ENCODE results near the gene MSH6.

MSH6 gene

GRCh38 chr2:47783486-47784351 lies 774 bp downstream of the MSH6 start:
- peaks cover 0 to 3% (median 0%) of the 10 kb centered on the region in 4 experiments for H3K36me3 ChIP-seq (ENCODE audit: control insufficient read depth in 4 of 4, insufficient read depth in 4 of 4, low read length in 3 of 4)
- H3K9me3 ChIP-seq (ENCODE audit: control extremely low read depth in 1 of 5, control insufficient read depth in 4 of 5, insufficient read depth in 2 of 5, low read depth in 1 of 5, low read length in 4 of 5): no peaks in the 10 kb centered on the region
- peak overlapping the region; percentile 54 to 87 for H3K27ac ChIP-seq (ENCODE audit: insufficient read depth in 1 of 2, low read depth in 1 of 2, low read length in 2 of 2, poor library complexity in 1 of 2, severe bottlenecking in 2 of 2)
- peak overlapping the region; percentile 78 to 93 (median 86) for H3K4me3 ChIP-seq (ENCODE audit: control insufficient read depth in 1 of 7, extremely low read depth in 1 of 7, insufficient read depth in 4 of 7, low read depth in 2 of 7, low read length in 6 of 7)
- 0% methylated on average over 47 of the region's 71 CpGs for whole genome bisulfite sequencing (ENCODE audit: insufficient coverage)
- CTCF ChIA-PET: interaction anchor here (1.2 kb wide), 1 partner anchor 13 kb away, joined by 3 read pairs; no protein-coding TSS in a partner anchor
- no peaks in the 10 kb centered on the region for H3K27me3 ChIP-seq (replicated peaks in 2 of 5; ENCODE audit: control insufficient read depth in 4 of 5, insufficient read depth in 5 of 5, low read length in 4 of 5)
- H3K4me1 ChIP-seq (ENCODE audit: control extremely low read depth in 1 of 4, control insufficient read depth in 4 of 4, insufficient read depth in 4 of 4, low read length in 3 of 4): peaks cover 8 to 40% (median 29%) of the 10 kb centered on the region in 4 experiments
- POLR2A ChIA-PET: interaction anchor here (0.6 kb wide), 1 partner anchor 268 kb away, joined by 3 read pairs; no protein-coding TSS in a partner anchor
- peak; percentile 87 to 94 (median 91) for DNase-seq

GRCh38 chr2:47784352-47784851 lies 1.5 kb downstream of the MSH6 start:
- no peaks in the 10 kb centered on the region for H3K27me3 ChIP-seq (replicated peaks in 2 of 5; ENCODE audit: control insufficient read depth in 4 of 5, insufficient read depth in 5 of 5, low read length in 4 of 5)
- DNase-seq: no peak
- ChIA-PET CTCF (no interaction called here), POLR2A (no interaction called here)
- H3K4me3 ChIP-seq (ENCODE audit: control insufficient read depth in 1 of 7, extremely low read depth in 1 of 7, insufficient read depth in 4 of 7, low read depth in 2 of 7, low read length in 6 of 7): peak overlapping the region; percentile 28 to 93 (median 79)
- H3K4me1 ChIP-seq (ENCODE audit: control extremely low read depth in 1 of 4, control insufficient read depth in 4 of 4, insufficient read depth in 4 of 4, low read length in 3 of 4): peaks cover 8 to 40% (median 29%) of the 10 kb centered on the region in 4 experiments
- H3K9me3 ChIP-seq (ENCODE audit: control extremely low read depth in 1 of 5, control insufficient read depth in 4 of 5, insufficient read depth in 2 of 5, low read depth in 1 of 5, low read length in 4 of 5): no peaks in the 10 kb centered on the region
- H3K36me3 ChIP-seq (ENCODE audit: control insufficient read depth in 4 of 4, insufficient read depth in 4 of 4, low read length in 3 of 4): peaks cover 0 to 3% (median under 1%) of the 10 kb centered on the region in 4 experiments
- 66% methylated on average over 25 of the region's 28 CpGs for WGBS (ENCODE audit: insufficient coverage)
- peak overlapping the region in 1 of 2 experiments; percentile 79 for H3K27ac ChIP-seq (ENCODE audit: insufficient read depth in 1 of 2, low read depth in 1 of 2, low read length in 2 of 2, poor library complexity in 1 of 2, severe bottlenecking in 2 of 2)

GRCh38 chr2:47785986-47786385 lies 3.0 kb downstream of the MSH6 start:
- peak overlapping the region in 6 of 7 experiments; percentile 42 to 93 (median 64) for H3K4me3 ChIP-seq (ENCODE audit: control insufficient read depth in 1 of 7, extremely low read depth in 1 of 7, insufficient read depth in 4 of 7, low read depth in 2 of 7, low read length in 6 of 7)
- no peaks in the 10 kb centered on the region for H3K27me3 ChIP-seq (replicated peaks in 2 of 5; ENCODE audit: control insufficient read depth in 4 of 5, insufficient read depth in 5 of 5, low read length in 4 of 5)
- peak; percentile 62 to 80 (median 76) for DNase-seq
- POLR2A ChIA-PET: no interaction called here
- H3K36me3 ChIP-seq (ENCODE audit: control insufficient read depth in 4 of 4, insufficient read depth in 4 of 4, low read length in 3 of 4): peaks cover 0 to 14% (median 4%) of the 10 kb centered on the region in 4 experiments
- WGBS (ENCODE audit: insufficient coverage): 6% methylated on average over 6 of the region's 7 CpGs
- peak overlapping the region in 1 of 2 experiments; percentile 43 for H3K27ac ChIP-seq (ENCODE audit: insufficient read depth in 1 of 2, low read depth in 1 of 2, low read length in 2 of 2, poor library complexity in 1 of 2, severe bottlenecking in 2 of 2)
- CTCF ChIA-PET: interaction anchor here (0.8 to 1.0 kb wide), 2 partner anchors 12 to 18 kb away, joined by 3 read pairs; no protein-coding TSS in a partner anchor
- H3K4me1 ChIP-seq (ENCODE audit: control extremely low read depth in 1 of 4, control insufficient read depth in 4 of 4, insufficient read depth in 4 of 4, low read length in 3 of 4): peaks cover 8 to 40% (median 29%) of the 10 kb centered on the region in 4 experiments
- H3K9me3 ChIP-seq (ENCODE audit: control extremely low read depth in 1 of 5, control insufficient read depth in 4 of 5, insufficient read depth in 2 of 5, low read depth in 1 of 5, low read length in 4 of 5): no peaks in the 10 kb centered on the region

- H3K4me3 ChIP-seq (ENCODE audit: control insufficient read depth in 1 of 7, extremely low read depth in 1 of 7, insufficient read depth in 4 of 7, low read depth in 2 of 7, low read length in 6 of 7): no peak overlapping the region
- no peak for DNase-seq
- H3K27ac ChIP-seq (ENCODE audit: insufficient read depth in 1 of 2, low read depth in 1 of 2, low read length in 2 of 2, poor library complexity in 1 of 2, severe bottlenecking in 2 of 2): no peak overlapping the region
- ChIA-PET POLR2A (no interaction called here), CTCF (interaction anchor here (0.8 to 1.5 kb wide), 2 partner anchors 13 to 311 kb away, joined by 3 read pairs; partner anchors contain the start of gene MSH6)
- WGBS (ENCODE audit: insufficient coverage): 100% methylated on average over 2 of the region's 2 CpGs
- no peaks in the 10 kb centered on the region for H3K27me3 ChIP-seq (replicated peaks in 2 of 5; ENCODE audit: control insufficient read depth in 4 of 5, insufficient read depth in 5 of 5, low read length in 4 of 5)
- H3K9me3 ChIP-seq (ENCODE audit: control extremely low read depth in 1 of 5, control insufficient read depth in 4 of 5, insufficient read depth in 2 of 5, low read depth in 1 of 5, low read length in 4 of 5): no peaks in the 10 kb centered on the region
- H3K36me3 ChIP-seq (ENCODE audit: control insufficient read depth in 4 of 4, insufficient read depth in 4 of 4, low read length in 3 of 4): peaks cover 24 to 79% (median 61%) of the 10 kb centered on the region in 4 experiments
- peaks cover 0 to 5% (median 1%) of the 10 kb centered on the region in 4 experiments for H3K4me1 ChIP-seq (ENCODE audit: control extremely low read depth in 1 of 4, control insufficient read depth in 4 of 4, insufficient read depth in 4 of 4, low read length in 3 of 4)
These were observed 13.2 kb downstream of the MSH6 start for GRCh38 chr2:47796090-47796697.

GRCh38 chr2:47798631-47799030 lies 15.7 kb downstream of the MSH6 start:
- Histone ChIP-seq H3K4me3 (ENCODE audit: control insufficient read depth in 1 of 7, extremely low read depth in 1 of 7, insufficient read depth in 4 of 7, low read depth in 2 of 7, low read length in 6 of 7) (no peak overlapping the region), H3K4me1 (ENCODE audit: control extremely low read depth in 1 of 4, control insufficient read depth in 4 of 4, insufficient read depth in 4 of 4, low read length in 3 of 4) (peaks cover 0 to 5% (median 1%) of the 10 kb centered on the region in 4 experiments), H3K9me3 (ENCODE audit: control extremely low read depth in 1 of 5, control insufficient read depth in 4 of 5, insufficient read depth in 2 of 5, low read depth in 1 of 5, low read length in 4 of 5) (peaks cover 5 to 14% (median 9%) of the 10 kb centered on the region in 5 experiments), H3K36me3 (ENCODE audit: control insufficient read depth in 4 of 4, insufficient read depth in 4 of 4, low read length in 3 of 4) (peaks cover 36 to 91% (median 75%) of the 10 kb centered on the region in 4 experiments), H3K27ac (ENCODE audit: insufficient read depth in 1 of 2, low read depth in 1 of 2, low read length in 2 of 2, poor library complexity in 1 of 2, severe bottlenecking in 2 of 2) (no peak overlapping the region), H3K27me3 (replicated peaks in 2 of 5; ENCODE audit: control insufficient read depth in 4 of 5, insufficient read depth in 5 of 5, low read length in 4 of 5) (no peaks in the 10 kb centered on the region)
- DNase-seq: peak in 2 of 3 donors; percentile 24 to 29
- ChIA-PET POLR2A (no interaction called here), CTCF (no interaction called here)
- WGBS (ENCODE audit: insufficient coverage): 53% methylated on average over 3 of the region's 6 CpGs

GRCh38 chr2:47799031-47799609 lies 16.2 kb downstream of the MSH6 start:
- Histone ChIP-seq H3K9me3 (ENCODE audit: control extremely low read depth in 1 of 5, control insufficient read depth in 4 of 5, insufficient read depth in 2 of 5, low read depth in 1 of 5, low read length in 4 of 5) (peaks cover 5 to 18% (median 11%) of the 10 kb centered on the region in 5 experiments), H3K27me3 (replicated peaks in 2 of 5; ENCODE audit: control insufficient read depth in 4 of 5, insufficient read depth in 5 of 5, low read length in 4 of 5) (no peaks in the 10 kb centered on the region), H3K36me3 (ENCODE audit: control insufficient read depth in 4 of 4, insufficient read depth in 4 of 4, low read length in 3 of 4) (peaks cover 40 to 94% (median 78%) of the 10 kb centered on the region in 4 experiments), H3K27ac (ENCODE audit: insufficient read depth in 1 of 2, low read depth in 1 of 2, low read length in 2 of 2, poor library complexity in 1 of 2, severe bottlenecking in 2 of 2) (no peak overlapping the region), H3K4me1 (ENCODE audit: control extremely low read depth in 1 of 4, control insufficient read depth in 4 of 4, insufficient read depth in 4 of 4, low read length in 3 of 4) (peaks cover 0 to 5% (median 1%) of the 10 kb centered on the region in 4 experiments), H3K4me3 (ENCODE audit: control insufficient read depth in 1 of 7, extremely low read depth in 1 of 7, insufficient read depth in 4 of 7, low read depth in 2 of 7, low read length in 6 of 7) (no peak overlapping the region)
- POLR2A ChIA-PET: no interaction called here
- no peak for DNase-seq
- WGBS (ENCODE audit: insufficient coverage): 96% methylated on average over 6 of the region's 6 CpGs
- CTCF ChIA-PET: interaction anchor here (1.0 kb wide), 1 partner anchor 29 kb away, joined by 3 read pairs; no protein-coding TSS in a partner anchor
